GM21786 (cell line): ENCODE measurements around the gene LYZL6.
"Not testable (repeated sequence)": the region's sequence is repeated elsewhere in the genome, so short reads cannot be mapped to it uniquely, and the experiment has no call there.

Experiments
- ATAC-seq: cut with Tn5 transposase; IDR thresholded peaks from one replicate; pipeline ENCODE4 v1.9.1; 2021; ENCODE audit not compliant: unreplicated experiment

The LYZL6 gene

GRCh38 chr17:35948092-35948491, 4.6 kb upstream of the LYZL6 start:
- ATAC-seq = no peak

- ATAC-seq = no peak
Observed at GRCh38 chr17:35947156-35947585, 3.7 kb upstream of the LYZL6 start.

GRCh38 chr17:35944151-35944550, 638 bp upstream of the LYZL6 start:
- no peak for ATAC-seq

GRCh38 chr17:35942588-35943186, 826 bp downstream of the LYZL6 start:
- ATAC-seq = no peak

- not testable (repeated sequence) for ATAC-seq
Observed at GRCh38 chr17:35938492-35938891, 5.0 kb downstream of the LYZL6 start.

GRCh38 chr17:35936063-35936462, 7.5 kb downstream of the LYZL6 start:
- no peak for ATAC-seq

- ATAC-seq = no peak
Observed at GRCh38 chr17:35934760-35935159, 8.8 kb downstream of the LYZL6 start.

- no peak for ATAC-seq
Observed at GRCh38 chr17:35932586-35932985, 10.9 kb downstream of the LYZL6 start.

GRCh38 chr17:35931794-35932425, 11.6 kb downstream of the LYZL6 start:
- no peak for ATAC-seq

GRCh38 chr17:35930211-35931065, 13.1 kb downstream of the LYZL6 start, which contains the start of gene RDM1:
RDM1 (minus strand) TSS chr17:35930773; CDS start chr17:35930727, 46 bp downstream.
- ATAC-seq = no peak

- no peak for ATAC-seq
Observed at GRCh38 chr17:35927714-35928113, 15.8 kb downstream of the LYZL6 start.

GRCh38 chr17:35923609-35924114, 19.9 kb downstream of the LYZL6 start:
- ATAC-seq = no peak

GRCh38 chr17:35920229-35920628, 23.3 kb downstream of the LYZL6 start:
- no peak for ATAC-seq

GRCh38 chr17:35918665-35919064, 24.8 kb downstream of the LYZL6 start:
- ATAC-seq = no peak

GRCh38 chr17:35917519-35918213, 25.8 kb downstream of the LYZL6 start:
- ATAC-seq = no peak

- no peak for ATAC-seq
Observed at GRCh38 chr17:35915153-35915964, 28.2 kb downstream of the LYZL6 start.

- no peak for ATAC-seq
Observed at GRCh38 chr17:35914354-35914753, 29.2 kb downstream of the LYZL6 start.

GRCh38 chr17:35913609-35914008, 29.9 kb downstream of the LYZL6 start:
- ATAC-seq = no peak

GRCh38 chr17:35912942-35913341, 30.6 kb downstream of the LYZL6 start:
- no peak for ATAC-seq

- ATAC-seq = no peak
Observed at GRCh38 chr17:35912339-35912912, 31.1 kb downstream of the LYZL6 start.
